HEK293 (cell line): ENCODE results near the gene IL1RAPL1.

ENCODE experiments used
- CTCF ChIA-PET: fragments of 350-600 bp; formaldehyde crosslinking; extraction: SDS; loops from one replicate; lab custom pipeline; 2021; ENCODE audit warnings: antibody characterized with exemption; lab: Yijun Ruan, JAX
- POLR2A ChIA-PET: fragments of 300-600 bp; formaldehyde crosslinking; extraction: SDS; loops from one replicate; lab custom pipeline; 2020; ENCODE audit warnings: antibody characterized with exemption, inconsistent platforms; lab: Yijun Ruan, JAX
- H3K27ac ChIP-seq: fragments of 200-500 bp; sonication (Bioruptor generic); 2 replicates; pipeline ENCODE4 v1.5.1; 2014; ENCODE audit warnings: low read depth, low read length, control low read depth, inconsistent platforms; ENCODE audit errors: extremely low read depth
- H3K36me3 ChIP-seq, 2 experiments: fragments of 200-500 bp in 1 of 2; sonication (Bioruptor generic) in 1 of 2; 1 replicate in 1 of 2; 2 replicates in 1 of 2; pipeline ENCODE4 v1.5.1; 2014 to 2017; ENCODE audit warnings: inconsistent platforms in 2 of 2, low read length in 2 of 2; ENCODE audit not compliant: control insufficient read depth in 2 of 2, insufficient read depth in 1 of 2
- H3K4me1 ChIP-seq: fragments of 200-500 bp; sonication (Bioruptor generic); 2 replicates; pipeline ENCODE4 v1.5.1; 2014; ENCODE audit warnings: mild to moderate bottlenecking, low read length, inconsistent platforms; ENCODE audit not compliant: control insufficient read depth, insufficient read depth
- H3K4me3 ChIP-seq: 2 replicates; pipeline ENCODE4 v1.5.1; 2011; ENCODE audit warnings: low read depth, mild to moderate bottlenecking, control low read depth, low read length, moderate library complexity
- H3K9me3 ChIP-seq: fragments of 200-500 bp; sonication (Bioruptor generic); 2 replicates; pipeline ENCODE4 v1.5.1; 2014; ENCODE audit warnings: low read depth, low read length, inconsistent platforms; ENCODE audit not compliant: control insufficient read depth, insufficient read depth
- KLF1 ChIP-seq: fragments of 450-650 bp; formaldehyde crosslinking; IDR thresholded peaks from 2 replicates; pipeline ENCODE4 v1.5.1; 2016; ENCODE audit warnings: missing biosample characterization, missing genetic modification characterization
- OVOL3 ChIP-seq: fragments of 450-650 bp; formaldehyde crosslinking; IDR thresholded peaks from 2 replicates; pipeline ENCODE4 v1.5.1; 2016; ENCODE audit warnings: missing biosample characterization, missing genetic modification characterization
- ZBTB7A ChIP-seq: fragments of 450-650 bp; formaldehyde crosslinking; IDR thresholded peaks from 2 replicates; pipeline ENCODE4 v1.5.1; 2016; ENCODE audit warnings: low read depth, missing biosample characterization, missing genetic modification characterization
- ZNF16 ChIP-seq: fragments of 450-650 bp; formaldehyde crosslinking; IDR thresholded peaks from 2 replicates; pipeline ENCODE4 v1.5.1; 2016; ENCODE audit warnings: low read depth, missing biosample characterization, missing genetic modification characterization
- ZNF24 ChIP-seq: fragments of 450-650 bp; formaldehyde crosslinking; IDR thresholded peaks from 2 replicates; pipeline ENCODE4 v1.5.1; 2016; ENCODE audit warnings: missing biosample characterization, missing genetic modification characterization
- ZNF292 ChIP-seq: fragments of 450-650 bp; formaldehyde crosslinking; IDR thresholded peaks from 2 replicates; pipeline ENCODE4 v1.5.1; 2016; ENCODE audit warnings: low read depth, missing biosample characterization, missing genetic modification characterization, borderline replicate concordance
- ZNF423 ChIP-seq: fragments of 450-650 bp; formaldehyde crosslinking; IDR thresholded peaks from 2 replicates; pipeline ENCODE4 v1.5.1; 2016; ENCODE audit warnings: missing biosample characterization, missing genetic modification characterization
- TF ChIP-seq, protein P1 (sequence below): fragments of 450-650 bp; formaldehyde crosslinking; IDR thresholded peaks from 2 replicates; pipeline ENCODE4 v1.5.1; 2016; ENCODE audit warnings: missing biosample characterization, missing genetic modification characterization
- TF ChIP-seq, protein P2 (sequence below): fragments of 450-650 bp; formaldehyde crosslinking; IDR thresholded peaks from 2 replicates; pipeline ENCODE4 v1.5.1; 2016; ENCODE audit warnings: missing biosample characterization, missing genetic modification characterization
- TF ChIP-seq, protein P3 (sequence below): fragments of 450-650 bp; formaldehyde crosslinking; IDR thresholded peaks from 2 replicates; pipeline ENCODE4 v1.5.1; 2017; ENCODE audit warnings: missing biosample characterization, missing genetic modification characterization
- TF ChIP-seq, protein P4 (sequence below): fragments of 450-650 bp; formaldehyde crosslinking; IDR thresholded peaks from 2 replicates; pipeline ENCODE4 v1.5.1; 2016; ENCODE audit warnings: missing biosample characterization, missing genetic modification characterization
- TF ChIP-seq, protein P5 (sequence below): fragments of 450-650 bp; formaldehyde crosslinking; IDR thresholded peaks from 2 replicates; pipeline ENCODE4 v1.5.1; 2016; ENCODE audit warnings: missing biosample characterization, missing genetic modification characterization, borderline replicate concordance

Gene IL1RAPL1

DNA sequence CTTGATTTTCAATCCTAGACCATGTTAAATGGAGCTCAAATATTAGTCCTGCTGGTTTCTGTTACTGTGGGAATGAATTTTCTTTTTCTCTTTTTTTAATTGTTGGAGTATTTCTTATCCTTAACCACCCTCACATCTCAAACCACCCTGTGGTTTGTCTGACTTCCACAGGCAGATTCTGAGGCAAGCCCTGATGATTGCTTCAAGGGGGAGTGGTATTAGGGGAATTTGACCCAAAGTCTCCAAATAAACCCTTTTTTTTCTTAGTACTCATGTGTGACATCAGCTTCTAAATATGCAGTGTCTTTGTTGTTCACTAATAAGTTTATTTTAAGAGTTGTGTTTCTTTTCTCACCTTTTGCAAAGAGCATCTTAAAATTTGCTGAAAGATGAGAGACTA lies 810.3 kb downstream of the IL1RAPL1 start (continued):
- TF ChIP-seq, protein P1, sequence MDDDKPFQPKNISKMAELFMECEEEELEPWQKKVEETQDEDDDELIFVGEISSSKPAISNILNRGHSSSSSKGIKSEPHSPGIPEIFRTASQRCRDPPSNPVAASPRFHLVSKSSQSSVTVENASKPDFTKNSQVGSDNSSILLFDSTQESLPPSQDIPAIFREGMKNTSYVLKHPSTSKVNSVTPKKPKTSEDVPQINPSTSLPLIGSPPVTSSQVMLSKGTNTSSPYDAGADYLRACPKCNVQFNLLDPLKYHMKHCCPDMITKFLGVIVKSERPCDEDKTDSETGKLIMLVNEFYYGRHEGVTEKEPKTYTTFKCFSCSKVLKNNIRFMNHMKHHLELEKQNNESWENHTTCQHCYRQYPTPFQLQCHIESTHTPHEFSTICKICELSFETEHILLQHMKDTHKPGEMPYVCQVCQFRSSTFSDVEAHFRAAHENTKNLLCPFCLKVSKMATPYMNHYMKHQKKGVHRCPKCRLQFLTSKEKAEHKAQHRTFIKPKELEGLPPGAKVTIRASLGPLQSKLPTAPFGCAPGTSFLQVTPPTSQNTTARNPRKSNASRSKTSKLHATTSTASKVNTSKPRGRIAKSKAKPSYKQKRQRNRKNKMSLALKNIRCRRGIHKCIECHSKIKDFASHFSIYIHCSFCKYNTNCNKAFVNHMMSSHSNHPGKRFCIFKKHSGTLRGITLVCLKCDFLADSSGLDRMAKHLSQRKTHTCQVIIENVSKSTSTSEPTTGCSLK = no peak
- TF ChIP-seq, protein P2, sequence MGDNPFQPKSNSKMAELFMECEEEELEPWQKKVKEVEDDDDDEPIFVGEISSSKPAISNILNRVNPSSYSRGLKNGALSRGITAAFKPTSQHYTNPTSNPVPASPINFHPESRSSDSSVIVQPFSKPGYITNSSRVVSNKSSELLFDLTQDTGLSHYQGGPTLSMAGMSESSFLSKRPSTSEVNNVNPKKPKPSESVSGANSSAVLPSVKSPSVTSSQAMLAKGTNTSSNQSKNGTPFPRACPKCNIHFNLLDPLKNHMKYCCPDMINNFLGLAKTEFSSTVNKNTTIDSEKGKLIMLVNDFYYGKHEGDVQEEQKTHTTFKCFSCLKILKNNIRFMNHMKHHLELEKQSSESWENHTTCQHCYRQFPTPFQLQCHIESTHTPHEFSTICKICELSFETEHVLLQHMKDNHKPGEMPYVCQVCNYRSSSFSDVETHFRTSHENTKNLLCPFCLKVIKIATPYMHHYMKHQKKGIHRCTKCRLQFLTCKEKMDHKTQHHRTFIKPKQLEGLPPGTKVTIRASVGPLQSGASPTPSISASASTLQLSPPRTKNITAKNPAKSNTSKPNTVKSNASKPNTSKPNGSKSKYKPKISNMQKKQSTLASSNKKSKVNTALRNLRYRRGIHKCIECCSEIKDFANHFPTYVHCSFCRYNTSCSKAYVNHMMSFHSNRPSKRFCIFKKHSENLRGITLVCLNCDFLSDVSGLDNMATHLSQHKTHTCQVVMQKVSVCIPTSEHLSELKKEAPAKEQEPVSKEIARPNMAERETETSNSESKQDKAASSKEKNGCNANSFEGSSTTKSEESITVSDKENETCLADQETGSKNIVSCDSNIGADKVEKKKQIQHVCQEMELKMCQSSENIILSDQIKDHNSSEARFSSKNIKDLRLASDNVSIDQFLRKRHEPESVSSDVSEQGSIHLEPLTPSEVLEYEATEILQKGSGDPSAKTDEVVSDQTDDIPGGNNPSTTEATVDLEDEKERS (tag by site-specific recombination) = no peak
- TF ChIP-seq ZNF16 (tag by site-specific recombination) (no peak), ZNF423 (tag by site-specific recombination) (no peak)

DNA sequence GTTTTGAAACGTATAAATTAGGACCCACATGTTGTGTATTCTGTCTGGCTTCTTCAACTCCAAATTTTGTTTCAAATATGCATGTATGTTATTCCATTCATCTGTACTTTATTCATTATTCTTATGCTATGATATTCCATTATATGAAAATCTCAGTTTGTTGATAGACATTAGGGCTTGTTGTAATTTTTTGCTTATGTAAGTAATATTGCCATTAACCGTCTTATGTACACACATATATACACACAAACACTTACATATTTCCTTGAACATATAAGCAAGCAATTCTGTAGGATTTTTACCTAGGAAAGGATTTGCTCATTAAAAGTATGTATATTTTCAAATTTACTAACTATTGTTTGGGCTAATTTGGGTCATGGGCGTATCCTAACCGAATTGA lies 820.1 kb downstream of the IL1RAPL1 start:
- ChIA-PET POLR2A (no interaction called here), CTCF (no interaction called here)
- TF ChIP-seq, protein P3, sequence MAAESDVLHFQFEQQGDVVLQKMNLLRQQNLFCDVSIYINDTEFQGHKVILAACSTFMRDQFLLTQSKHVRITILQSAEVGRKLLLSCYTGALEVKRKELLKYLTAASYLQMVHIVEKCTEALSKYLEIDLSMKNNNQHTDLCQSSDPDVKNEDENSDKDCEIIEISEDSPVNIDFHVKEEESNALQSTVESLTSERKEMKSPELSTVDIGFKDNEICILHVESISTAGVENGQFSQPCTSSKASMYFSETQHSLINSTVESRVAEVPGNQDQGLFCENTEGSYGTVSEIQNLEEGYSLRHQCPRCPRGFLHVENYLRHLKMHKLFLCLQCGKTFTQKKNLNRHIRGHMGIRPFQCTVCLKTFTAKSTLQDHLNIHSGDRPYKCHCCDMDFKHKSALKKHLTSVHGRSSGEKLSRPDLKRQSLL (tag by site-specific recombination) = no peak
- no peak for TF ChIP-seq ZBTB7A (tag by site-specific recombination)
- TF ChIP-seq KLF1 (tag by site-specific recombination) = no peak
- TF ChIP-seq OVOL3 (tag by site-specific recombination) = no peak
- no peak for TF ChIP-seq ZNF24 (tag by site-specific recombination)
- TF ChIP-seq, protein P4, sequence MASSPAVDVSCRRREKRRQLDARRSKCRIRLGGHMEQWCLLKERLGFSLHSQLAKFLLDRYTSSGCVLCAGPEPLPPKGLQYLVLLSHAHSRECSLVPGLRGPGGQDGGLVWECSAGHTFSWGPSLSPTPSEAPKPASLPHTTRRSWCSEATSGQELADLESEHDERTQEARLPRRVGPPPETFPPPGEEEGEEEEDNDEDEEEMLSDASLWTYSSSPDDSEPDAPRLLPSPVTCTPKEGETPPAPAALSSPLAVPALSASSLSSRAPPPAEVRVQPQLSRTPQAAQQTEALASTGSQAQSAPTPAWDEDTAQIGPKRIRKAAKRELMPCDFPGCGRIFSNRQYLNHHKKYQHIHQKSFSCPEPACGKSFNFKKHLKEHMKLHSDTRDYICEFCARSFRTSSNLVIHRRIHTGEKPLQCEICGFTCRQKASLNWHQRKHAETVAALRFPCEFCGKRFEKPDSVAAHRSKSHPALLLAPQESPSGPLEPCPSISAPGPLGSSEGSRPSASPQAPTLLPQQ (tag by site-specific recombination) = no peak
- TF ChIP-seq ZNF292 = no peak
- TF ChIP-seq, protein P5, sequence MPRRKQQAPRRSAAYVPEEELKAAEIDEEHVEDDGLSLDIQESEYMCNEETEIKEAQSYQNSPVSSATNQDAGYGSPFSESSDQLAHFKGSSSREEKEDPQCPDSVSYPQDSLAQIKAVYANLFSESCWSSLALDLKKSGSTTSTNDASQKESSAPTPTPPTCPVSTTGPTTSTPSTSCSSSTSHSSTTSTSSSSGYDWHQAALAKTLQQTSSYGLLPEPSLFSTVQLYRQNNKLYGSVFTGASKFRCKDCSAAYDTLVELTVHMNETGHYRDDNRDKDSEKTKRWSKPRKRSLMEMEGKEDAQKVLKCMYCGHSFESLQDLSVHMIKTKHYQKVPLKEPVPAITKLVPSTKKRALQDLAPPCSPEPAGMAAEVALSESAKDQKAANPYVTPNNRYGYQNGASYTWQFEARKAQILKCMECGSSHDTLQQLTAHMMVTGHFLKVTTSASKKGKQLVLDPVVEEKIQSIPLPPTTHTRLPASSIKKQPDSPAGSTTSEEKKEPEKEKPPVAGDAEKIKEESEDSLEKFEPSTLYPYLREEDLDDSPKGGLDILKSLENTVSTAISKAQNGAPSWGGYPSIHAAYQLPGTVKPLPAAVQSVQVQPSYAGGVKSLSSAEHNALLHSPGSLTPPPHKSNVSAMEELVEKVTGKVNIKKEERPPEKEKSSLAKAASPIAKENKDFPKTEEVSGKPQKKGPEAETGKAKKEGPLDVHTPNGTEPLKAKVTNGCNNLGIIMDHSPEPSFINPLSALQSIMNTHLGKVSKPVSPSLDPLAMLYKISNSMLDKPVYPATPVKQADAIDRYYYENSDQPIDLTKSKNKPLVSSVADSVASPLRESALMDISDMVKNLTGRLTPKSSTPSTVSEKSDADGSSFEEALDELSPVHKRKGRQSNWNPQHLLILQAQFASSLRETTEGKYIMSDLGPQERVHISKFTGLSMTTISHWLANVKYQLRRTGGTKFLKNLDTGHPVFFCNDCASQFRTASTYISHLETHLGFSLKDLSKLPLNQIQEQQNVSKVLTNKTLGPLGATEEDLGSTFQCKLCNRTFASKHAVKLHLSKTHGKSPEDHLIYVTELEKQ (tag by site-specific recombination) = no peak
- H3K4me1 ChIP-seq = no peaks in the 10 kb centered on the region
- H3K36me3 ChIP-seq = no peaks in the 10 kb centered on the region
- no peak overlapping the region for H3K4me3 ChIP-seq
- no peak overlapping the region for H3K27ac ChIP-seq
- no peaks in the 10 kb centered on the region for H3K9me3 ChIP-seq
